Mucosa of rectum (tissue), 2 donors: Measurements from ENCODE around the gene RBMS1.
A peak's percentile ranks its signal among the peaks of the same experiment; 100 is the strongest.

ENCODE experiments used
- H3K27ac ChIP-seq, 2 donors: one replicate each; pipeline ENCODE4 v1.7.0; 2013; ENCODE audit warnings: inconsistent platforms in 2 of 2, low read depth in 2 of 2, low read length in 2 of 2
- H3K27me3 ChIP-seq, 2 donors: one replicate each; pipeline ENCODE4 v1.7.0; 2013; ENCODE audit warnings: low read length in 2 of 2; ENCODE audit not compliant: control insufficient read depth in 2 of 2, insufficient read depth in 2 of 2
- H3K36me3 ChIP-seq, 2 donors: one replicate each; pipeline ENCODE4 v1.7.0; 2013; ENCODE audit warnings: low read length in 2 of 2; ENCODE audit not compliant: control insufficient read depth in 2 of 2, insufficient read depth in 2 of 2
- H3K4me1 ChIP-seq, 2 donors: one replicate each; pipeline ENCODE4 v1.7.0; 2013; ENCODE audit warnings: low read length in 2 of 2, mild to moderate bottlenecking in 1 of 2; ENCODE audit not compliant: control insufficient read depth in 2 of 2, insufficient read depth in 2 of 2
- H3K4me3 ChIP-seq, 2 donors: one replicate each; pipeline ENCODE4 v1.7.0; 2013; ENCODE audit warnings: low read length in 2 of 2
- H3K9ac ChIP-seq, 2 donors: one replicate each; pipeline ENCODE4 v1.7.0; 2013; ENCODE audit warnings: low read length in 2 of 2, low read depth in 1 of 2, mild to moderate bottlenecking in 1 of 2
- H3K9me3 ChIP-seq, 2 donors: one replicate each; pipeline ENCODE4 v1.7.0; 2013; ENCODE audit warnings: low read length in 2 of 2; ENCODE audit not compliant: control insufficient read depth in 2 of 2
- donor health status: healthy.
- donor health status: Normal muscosa, but diverticular disease.

Gene RBMS1, protein sequence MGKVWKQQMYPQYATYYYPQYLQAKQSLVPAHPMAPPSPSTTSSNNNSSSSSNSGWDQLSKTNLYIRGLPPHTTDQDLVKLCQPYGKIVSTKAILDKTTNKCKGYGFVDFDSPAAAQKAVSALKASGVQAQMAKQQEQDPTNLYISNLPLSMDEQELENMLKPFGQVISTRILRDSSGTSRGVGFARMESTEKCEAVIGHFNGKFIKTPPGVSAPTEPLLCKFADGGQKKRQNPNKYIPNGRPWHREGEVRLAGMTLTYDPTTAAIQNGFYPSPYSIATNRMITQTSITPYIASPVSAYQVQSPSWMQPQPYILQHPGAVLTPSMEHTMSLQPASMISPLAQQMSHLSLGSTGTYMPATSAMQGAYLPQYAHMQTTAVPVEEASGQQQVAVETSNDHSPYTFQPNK

DNA sequence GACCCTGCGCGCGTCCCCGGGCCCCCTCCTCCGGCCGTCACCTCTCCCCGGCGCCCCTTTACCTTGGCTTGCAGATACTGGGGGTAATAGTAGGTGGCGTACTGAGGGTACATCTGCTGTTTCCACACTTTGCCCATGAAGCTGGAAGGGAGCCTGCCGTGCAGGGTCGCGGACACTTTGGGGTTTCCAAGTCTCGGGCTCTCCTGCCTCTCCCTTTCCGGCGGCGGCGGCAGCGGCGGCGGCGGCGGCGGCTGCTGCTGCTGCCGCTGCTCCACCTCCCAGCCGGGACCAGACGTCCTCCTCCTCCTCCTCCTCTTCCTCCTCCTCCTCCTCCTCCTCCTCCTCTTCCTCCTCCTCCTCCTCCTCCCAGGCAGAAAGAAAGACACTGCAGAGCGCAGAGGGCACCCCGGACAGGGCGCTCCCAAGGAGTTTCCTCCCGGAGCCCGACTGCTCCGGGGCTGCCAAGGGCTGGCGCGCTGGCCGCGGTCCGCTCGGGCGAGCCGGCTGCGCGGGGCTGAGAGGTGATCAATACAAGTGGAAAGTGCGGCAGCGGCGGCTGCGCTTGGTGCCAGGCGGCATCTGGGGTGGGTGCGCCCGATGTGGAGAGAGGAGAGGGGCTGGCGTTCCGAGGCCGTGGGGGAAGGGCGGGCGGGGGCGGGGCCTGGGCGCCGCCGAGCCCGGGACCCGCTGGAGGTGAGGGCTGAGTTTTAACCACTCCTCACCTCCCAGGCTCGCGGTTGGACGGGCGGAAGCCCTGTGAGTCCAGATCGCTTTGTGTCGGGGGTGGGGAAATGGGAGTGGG lies at the start of gene RBMS1:
RBMS1 (minus strand) TSS at position 581 of the 802 bp plus-strand sequence; CDS start at position 137, 444 bp downstream.
- no peaks in the 10 kb centered on the region for H3K9me3 ChIP-seq
- H3K36me3 ChIP-seq, result no peaks in the 10 kb centered on the region
- peak within 1 kb of the TSS; percentile 77 to 80 for H3K4me3 ChIP-seq
- peaks cover 21 to 31% of the 10 kb centered on the region in 2 donors for H3K27me3 ChIP-seq
- H3K4me1 ChIP-seq, result peaks cover 0 to 3% of the 10 kb centered on the region in 2 donors
- peak within 1 kb of the TSS; percentile 80 to 88 for H3K27ac ChIP-seq
- H3K9ac ChIP-seq, result peak within 1 kb of the TSS; percentile 74 to 75

DNA sequence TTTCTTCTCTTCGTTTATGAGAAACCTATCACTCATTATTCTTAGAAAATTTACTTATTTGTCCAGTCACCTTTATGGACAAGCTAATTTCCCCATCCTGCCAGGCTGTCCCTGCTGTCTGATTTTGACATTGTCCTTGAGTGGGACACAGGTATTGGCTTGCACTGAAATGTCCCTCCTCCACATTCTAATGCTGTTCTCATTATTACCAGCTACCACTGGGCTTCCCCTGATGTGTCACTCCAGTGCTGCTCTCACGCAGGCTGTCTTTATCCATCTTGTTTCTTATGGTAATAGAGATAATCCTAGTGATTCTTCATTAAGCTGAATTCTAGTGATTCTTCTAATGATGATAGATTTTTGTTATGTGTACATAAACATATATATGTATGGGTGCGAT lies 48.1 kb upstream of the RBMS1 start:
- Histone ChIP-seq H3K9ac (no peak overlapping the region), H3K4me1 (no peaks in the 10 kb centered on the region), H3K4me3 (no peak overlapping the region), H3K9me3 (no peaks in the 10 kb centered on the region), H3K27me3 (no peaks in the 10 kb centered on the region), H3K27ac (no peak overlapping the region), H3K36me3 (no peaks in the 10 kb centered on the region)

DNA sequence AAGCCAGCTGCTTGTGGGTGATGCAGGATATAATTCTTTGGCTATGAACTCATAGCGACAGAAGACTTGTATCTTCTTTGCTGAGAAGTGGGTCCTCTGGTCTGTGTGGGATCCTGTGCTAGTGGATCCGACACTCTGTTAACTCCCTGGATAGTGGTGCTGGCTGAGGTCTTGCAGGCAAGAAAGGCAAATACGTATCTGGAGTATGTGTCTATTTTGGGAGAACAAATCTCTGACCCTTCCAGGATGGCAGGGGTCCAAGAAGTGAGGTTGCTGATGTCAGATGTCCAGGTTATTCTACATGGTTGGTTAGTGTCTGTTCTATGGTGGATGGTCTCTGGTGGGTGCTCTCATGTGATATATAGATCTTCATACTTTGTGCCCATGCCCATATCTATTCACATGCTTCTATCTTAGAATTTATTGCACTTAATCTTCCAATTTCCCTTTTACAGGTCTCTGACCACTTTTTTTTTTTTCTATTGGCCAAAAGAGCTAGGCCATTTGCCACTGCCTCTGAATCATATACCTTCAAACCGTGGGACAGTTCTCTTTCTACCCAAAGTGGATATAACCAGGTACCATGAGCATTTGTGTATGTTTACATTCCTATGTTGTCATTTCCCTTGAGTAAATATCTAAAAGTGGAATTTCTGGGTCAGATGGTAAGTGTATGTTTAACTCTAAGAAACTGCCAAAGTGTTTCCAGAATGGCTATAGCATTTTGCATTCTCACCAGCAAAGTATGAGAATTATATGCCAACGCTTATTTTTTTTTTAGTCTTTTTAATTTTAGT lies 45.1 kb upstream of the RBMS1 start:
- H3K27me3 ChIP-seq, result no peaks in the 10 kb centered on the region

DNA sequence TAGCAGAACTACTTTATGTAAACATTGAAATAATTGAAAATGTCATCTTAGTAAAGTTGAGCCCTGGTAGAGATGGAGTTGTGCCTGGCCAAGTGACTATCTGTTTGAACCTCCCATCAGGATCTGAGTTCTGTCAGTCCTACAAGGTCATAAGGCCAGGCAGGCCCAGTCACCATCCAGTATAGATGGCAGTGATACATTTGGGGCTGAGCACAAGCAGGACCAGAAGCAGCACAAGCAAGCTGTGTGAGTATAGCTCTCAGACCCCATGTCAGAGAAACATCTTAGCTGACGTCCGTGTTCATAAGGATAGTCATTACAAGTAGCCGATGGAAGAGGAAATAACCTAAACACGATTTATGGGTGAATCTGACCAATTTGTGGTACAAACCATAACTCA lies 44.5 kb upstream of the RBMS1 start:
- H3K27ac ChIP-seq, result no peak overlapping the region
- no peaks in the 10 kb centered on the region for H3K4me1 ChIP-seq
- no peaks in the 10 kb centered on the region for H3K9me3 ChIP-seq
- H3K27me3 ChIP-seq, result no peaks in the 10 kb centered on the region
- no peak overlapping the region for H3K9ac ChIP-seq
- H3K4me3 ChIP-seq, result no peak overlapping the region
- H3K36me3 ChIP-seq, result no peaks in the 10 kb centered on the region

More for the DNA sequence above, 45.1 kb upstream of the RBMS1 start:
- Histone ChIP-seq H3K27ac (no peak overlapping the region), H3K9ac (no peak overlapping the region), H3K4me3 (no peak overlapping the region), H3K4me1 (no peaks in the 10 kb centered on the region), H3K9me3 (no peaks in the 10 kb centered on the region), H3K36me3 (no peaks in the 10 kb centered on the region)

DNA sequence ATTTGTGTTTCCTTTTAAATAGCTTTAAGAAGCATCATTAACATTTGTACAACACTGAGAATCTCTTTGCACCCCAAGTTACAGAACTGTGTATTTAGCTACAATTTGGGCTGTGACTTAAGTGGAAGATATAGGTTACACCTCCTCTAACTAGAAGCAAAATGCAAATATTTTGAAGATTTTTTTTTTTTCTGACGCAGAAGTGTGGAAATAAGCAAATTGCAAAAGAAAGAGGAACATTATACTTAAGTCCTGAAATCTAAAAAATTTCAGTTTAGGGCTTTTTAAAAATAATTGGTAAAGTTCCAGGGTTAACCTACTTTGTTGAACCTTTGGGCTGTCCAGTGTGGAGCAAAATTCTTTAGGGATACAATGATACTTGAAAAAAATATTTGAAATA lies 41.4 kb upstream of the RBMS1 start:
- H3K36me3 ChIP-seq, result no peaks in the 10 kb centered on the region
- no peaks in the 10 kb centered on the region for H3K27me3 ChIP-seq
- no peaks in the 10 kb centered on the region for H3K9me3 ChIP-seq
- H3K4me1 ChIP-seq, result no peaks in the 10 kb centered on the region
- H3K27ac ChIP-seq, result no peak overlapping the region
- no peak overlapping the region for H3K9ac ChIP-seq
- no peak overlapping the region for H3K4me3 ChIP-seq

DNA sequence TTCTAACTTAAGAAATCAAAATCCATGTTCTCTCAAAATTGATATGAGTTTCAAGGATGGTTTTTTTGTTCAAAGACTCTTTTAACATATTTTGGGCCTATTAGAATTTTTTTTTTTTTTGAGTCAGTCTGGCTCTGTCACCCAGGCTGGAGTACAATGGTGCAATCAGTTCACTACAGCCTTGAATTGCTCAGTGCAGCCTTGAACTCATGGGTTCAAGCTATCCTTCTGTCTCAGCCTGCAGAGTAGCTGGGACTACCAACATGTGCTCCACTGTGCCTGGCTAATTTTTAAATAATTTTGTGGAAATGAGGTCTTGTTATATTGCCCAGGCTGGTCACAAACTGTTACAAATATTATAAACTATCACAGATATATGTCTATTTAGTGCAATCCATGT lies 40.6 kb upstream of the RBMS1 start:
- no peaks in the 10 kb centered on the region for H3K27me3 ChIP-seq
- H3K9me3 ChIP-seq, result no peaks in the 10 kb centered on the region
- H3K36me3 ChIP-seq, result no peaks in the 10 kb centered on the region
- H3K4me3 ChIP-seq, result no peak overlapping the region
- no peak overlapping the region for H3K9ac ChIP-seq
- no peak overlapping the region for H3K27ac ChIP-seq
- no peaks in the 10 kb centered on the region for H3K4me1 ChIP-seq

DNA sequence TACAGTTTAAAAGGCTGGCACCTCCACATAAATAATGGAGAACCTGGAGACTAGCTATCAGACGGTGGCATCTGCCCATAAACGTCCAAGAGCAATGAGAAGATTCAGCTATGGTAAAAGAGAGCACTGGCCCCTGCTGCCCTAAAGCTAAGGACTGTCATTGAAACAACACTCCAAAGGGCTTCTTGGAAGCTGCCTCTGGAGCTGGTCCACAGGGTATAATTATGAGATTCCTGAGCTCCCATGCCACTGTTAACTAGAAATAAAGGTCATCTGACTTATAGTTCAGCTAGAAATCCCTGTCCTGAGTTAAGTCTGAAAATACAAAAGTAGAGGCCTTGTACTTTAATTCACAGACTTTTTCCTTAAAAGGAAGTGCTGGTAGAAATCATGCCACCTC lies 39.9 kb upstream of the RBMS1 start:
- no peaks in the 10 kb centered on the region for H3K27me3 ChIP-seq
- H3K36me3 ChIP-seq, result no peaks in the 10 kb centered on the region
- no peaks in the 10 kb centered on the region for H3K4me1 ChIP-seq
- no peak overlapping the region for H3K4me3 ChIP-seq
- H3K9ac ChIP-seq, result no peak overlapping the region
- H3K9me3 ChIP-seq, result no peaks in the 10 kb centered on the region
- H3K27ac ChIP-seq, result no peak overlapping the region

DNA sequence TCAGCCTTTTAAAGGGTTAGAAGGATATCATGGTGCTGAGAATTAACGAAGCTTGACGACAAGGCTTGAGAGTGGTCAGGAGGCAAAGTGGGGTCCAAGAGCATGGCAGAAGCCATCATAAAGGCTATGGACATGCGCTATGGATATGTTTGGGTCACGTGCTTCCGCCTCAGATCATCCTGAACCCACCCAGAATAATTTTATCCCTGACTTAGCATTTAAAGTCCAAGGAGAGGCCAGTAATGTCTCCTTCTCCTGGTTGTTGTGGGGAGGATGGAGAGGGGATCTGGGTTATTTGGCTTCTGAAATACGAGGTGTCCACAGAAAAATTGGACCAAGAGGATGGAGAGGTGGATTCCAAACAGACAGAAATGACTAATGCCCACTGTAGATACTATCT lies 38.8 kb upstream of the RBMS1 start:
- H3K4me3 ChIP-seq, result no peak overlapping the region
- no peaks in the 10 kb centered on the region for H3K9me3 ChIP-seq
- no peaks in the 10 kb centered on the region for H3K4me1 ChIP-seq
- H3K27ac ChIP-seq, result no peak overlapping the region
- no peaks in the 10 kb centered on the region for H3K27me3 ChIP-seq
- H3K9ac ChIP-seq, result no peak overlapping the region
- H3K36me3 ChIP-seq, result no peaks in the 10 kb centered on the region

DNA sequence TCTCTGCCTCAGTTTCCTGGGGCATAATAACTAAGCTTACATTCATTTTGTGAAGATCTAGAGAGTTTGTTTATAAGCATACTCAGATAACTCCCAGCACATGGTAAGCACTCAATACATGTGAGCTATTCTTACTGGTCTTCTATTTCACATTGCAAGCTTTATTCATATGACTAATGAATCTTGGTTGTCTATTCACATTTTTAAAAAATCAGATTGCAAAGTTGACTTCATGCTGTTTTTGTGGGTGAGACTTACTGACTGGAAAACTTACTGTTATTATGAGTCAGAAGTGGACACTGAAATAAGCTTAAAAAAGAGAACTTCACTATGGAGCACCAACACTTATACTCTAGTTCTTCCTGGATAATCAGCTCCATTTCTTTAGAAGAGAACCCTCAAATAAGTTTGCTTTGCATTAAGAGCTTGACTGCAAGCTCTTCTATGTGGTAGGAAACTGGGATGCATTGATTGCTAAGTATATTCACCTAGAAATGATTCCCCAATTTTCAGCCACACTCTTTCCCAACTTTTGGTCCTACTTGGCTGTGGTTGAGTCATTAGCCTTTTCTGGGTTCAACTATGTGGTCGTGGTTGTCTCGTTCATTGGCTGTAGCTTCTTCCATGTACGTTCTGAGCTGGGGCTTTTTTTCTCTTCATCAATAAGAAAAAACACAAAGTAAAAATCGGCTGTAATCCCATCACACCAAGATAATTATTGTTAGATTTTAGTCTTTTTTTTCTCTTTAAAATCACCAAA lies 29.5 kb upstream of the RBMS1 start:
- Histone ChIP-seq H3K9me3 (no peaks in the 10 kb centered on the region), H3K9ac (no peak overlapping the region), H3K4me1 (no peaks in the 10 kb centered on the region), H3K36me3 (no peaks in the 10 kb centered on the region), H3K27ac (no peak overlapping the region), H3K4me3 (no peak overlapping the region), H3K27me3 (no peaks in the 10 kb centered on the region)
